Lower leg skin (tissue), 4 donors: ENCODE data around the gene COL6A2. TPM values are rescaled to one million over a fixed set of nuclear protein-coding genes. Genes with fewer than 3 reads are reported as not detected.

Experiments
- DNase-seq, 2 donors: peaks; one replicate each; pipeline ENCODE4 v3.0.0-alpha.2; 2019; ENCODE audit warnings: low spot score in 2 of 2
- H3K4me3 ChIP-seq: fragments of 200-600 bp; sonication (generic); 2 replicates; pipeline ENCODE4 v1.5.1; 2017; ENCODE audit warnings: mild to moderate bottlenecking, low read depth; ENCODE audit not compliant: poor library complexity, severe bottlenecking
- CTCF ChIP-seq, 3 donors: fragments of 450-650 bp; IDR thresholded peaks; one replicate each; pipeline ENCODE4 v1.5.1; 2016; ENCODE audit warnings: antibody characterized with exemption in 3 of 3, mild to moderate bottlenecking in 3 of 3, moderate library complexity in 2 of 3
- POLR2A ChIP-seq, 2 donors: fragments of 450-650 bp; IDR thresholded peaks; one replicate each; pipeline ENCODE4 v1.6.1; 2016 to 2017; ENCODE audit warnings: antibody characterized with exemption in 2 of 2, mild to moderate bottlenecking in 1 of 2, moderate library complexity in 1 of 2
- WGBS, 2 donors: methylation state at CpG; one replicate each; pipeline ENCODE4 v1.1.5; 2018; 5-methylcytosine and 5-hydroxymethylcytosine counted together
- intact Hi-C: fragments of 100-400 bp; cut with DNase I; formaldehyde crosslinking; loops from one replicate; pipeline ENCODE4 v1.15.0; 2023; ENCODE audit warnings: low total_unique reads
- total RNA-seq, 4 donors: library from RNA; depleted of rRNA; stranded (reverse); fragments of >200 nt; gene quantifications; one replicate each; pipeline ENCODE4 v1.1.0, GENCODE V29; 2016

COL6A2 gene
- total RNA-seq, 4 donors from 2014 or later: 137 to 543 (median 164) TPM

- TF ChIP-seq CTCF (IDR thresholded peaks at IDR 0.05) (no peak), POLR2A (IDR thresholded peaks at IDR 0.05) (no peak)
- no peak for DNase-seq
These were observed 50.2 kb downstream of the COL6A2 start for GRCh38 chr21:46148106-46148505.

GRCh38 chr21:46149205-46149901, 51.4 kb downstream of the COL6A2 start:
- 82% methylated on average over 22 of the region's 22 CpGs for WGBS, 2 donors
- TF ChIP-seq POLR2A (IDR thresholded peaks at IDR 0.05): no peak
- TF ChIP-seq CTCF (IDR thresholded peaks at IDR 0.05): no peak
- intact Hi-C loops: no loop called here
- DNase-seq: no peak
- no peak overlapping the region for H3K4me3 ChIP-seq

More at GRCh38 chr21:46148106-46148505, 50.2 kb downstream of the COL6A2 start:
- intact Hi-C loops: no loop called here
- WGBS, 2 donors: 73 to 74% methylated on average over 11 of the region's 11 CpGs
- H3K4me3 ChIP-seq: no peak overlapping the region

DNA sequence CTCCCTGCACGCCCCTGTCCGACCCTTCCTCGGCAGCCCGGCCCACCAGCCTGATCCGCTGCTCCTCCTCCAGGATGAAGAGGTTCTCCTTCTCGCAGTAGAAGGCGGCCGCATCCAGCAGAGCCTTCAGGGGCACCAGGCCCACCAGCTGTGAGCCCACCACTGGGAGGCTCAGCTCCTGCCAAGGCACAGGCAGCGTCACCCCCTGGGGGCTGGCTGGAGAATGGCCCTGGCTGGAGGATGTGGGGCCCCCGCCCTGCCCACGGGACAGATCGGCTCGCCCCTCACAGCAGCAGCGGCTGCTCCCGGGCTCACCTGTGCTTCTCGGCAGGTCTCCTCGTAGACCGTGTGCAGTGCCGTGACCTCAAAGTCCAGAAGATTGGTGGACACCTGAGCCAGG, 52.2 kb downstream of the COL6A2 start:
- TF ChIP-seq POLR2A (IDR thresholded peaks at IDR 0.05) (no peak), CTCF (IDR thresholded peaks at IDR 0.05) (no peak)
- intact Hi-C loops: no loop called here
- WGBS, 2 donors: 62 to 63% methylated on average over 18 to 19 of the region's 19 CpGs
- no peak for DNase-seq
- no peak overlapping the region for H3K4me3 ChIP-seq

DNA sequence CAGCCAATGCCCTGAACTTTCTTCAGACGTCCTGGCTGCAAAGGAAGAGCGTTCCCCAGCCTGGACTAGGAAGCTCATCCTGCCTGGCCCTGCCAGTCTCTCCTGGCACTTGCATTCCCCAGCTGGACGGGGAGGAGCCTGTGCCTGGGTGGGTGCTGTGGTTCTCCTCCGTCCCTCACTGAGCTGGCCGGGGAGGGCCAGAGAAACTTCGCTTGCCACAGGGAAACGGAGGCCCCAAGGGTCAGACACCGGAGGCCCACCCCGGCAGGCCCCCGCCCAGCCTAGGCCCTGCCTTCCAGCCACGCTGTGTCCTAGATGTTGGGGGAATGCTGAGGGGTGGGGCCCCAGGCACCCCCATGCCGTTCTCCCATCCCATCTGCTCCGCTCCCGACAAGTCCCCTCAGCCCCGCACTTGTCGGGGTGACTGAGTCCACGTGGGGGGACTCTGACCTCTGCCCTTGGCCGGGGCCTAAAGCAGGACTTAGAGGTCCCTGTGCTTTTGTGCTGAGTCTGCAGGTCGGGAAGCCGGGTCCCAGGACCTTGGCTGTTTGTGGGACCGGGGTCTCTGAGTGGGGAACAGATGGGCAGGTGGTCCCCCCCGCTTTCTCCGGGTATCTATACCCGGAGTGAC, 52.7 kb downstream of the COL6A2 start:
- intact Hi-C loops: no loop called here
- TF ChIP-seq POLR2A (IDR thresholded peaks at IDR 0.05): no peak
- no peak for TF ChIP-seq CTCF (IDR thresholded peaks at IDR 0.05)
- H3K4me3 ChIP-seq: no peak overlapping the region
- 76 to 83% methylated on average over 18 to 23 of the region's 24 CpGs for WGBS, 2 donors
- peak in 1 of 2 donors; percentile 76 for DNase-seq

DNA sequence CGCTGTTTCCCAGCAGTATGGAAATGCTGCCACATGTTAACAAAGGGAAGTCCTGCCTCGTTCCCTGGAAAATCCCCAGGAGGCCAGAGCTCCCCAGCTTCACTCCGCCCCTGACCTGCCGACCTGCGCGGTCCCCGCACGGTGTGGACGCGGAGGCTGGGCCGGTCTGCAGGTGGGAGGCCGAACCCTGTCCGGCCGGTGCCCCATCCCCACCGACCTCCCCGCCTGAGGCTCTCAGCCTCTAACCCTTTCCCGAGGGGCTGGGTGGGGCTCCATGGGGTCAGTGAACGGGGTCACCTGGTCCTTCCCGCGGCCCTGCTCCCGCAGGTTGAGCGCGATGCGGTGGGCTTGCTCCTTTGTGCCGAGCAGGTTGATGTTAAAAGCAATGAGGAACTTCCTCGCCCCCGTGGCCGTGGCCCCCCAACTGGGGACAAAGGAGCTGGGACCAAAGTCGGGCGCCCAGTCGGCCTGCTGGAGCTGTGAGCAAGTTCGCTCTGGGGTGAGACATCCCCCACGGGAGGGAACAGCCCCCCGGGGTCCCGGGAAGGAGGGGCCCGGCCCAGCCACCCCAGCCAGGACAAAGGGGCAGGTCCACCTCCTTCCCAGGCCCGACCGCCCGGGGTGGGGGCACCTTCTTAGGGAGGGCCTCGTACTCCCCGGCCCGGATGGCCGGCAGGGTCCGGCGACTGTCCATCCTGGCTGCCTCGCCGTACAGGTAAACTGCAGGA, 53.5 kb downstream of the COL6A2 start:
- no peak overlapping the region for H3K4me3 ChIP-seq
- intact Hi-C loops: no loop called here
- 85 to 88% methylated on average over 37 to 40 of the region's 47 CpGs for WGBS, 2 donors
- DNase-seq: peak in 1 of 2 donors; percentile 87
- TF ChIP-seq CTCF (IDR thresholded peaks at IDR 0.05) (no peak), POLR2A (IDR thresholded peaks at IDR 0.05) (no peak)
